GM18511 (cell line): ENCODE measurements around the gene EPHA4.

Source experiments
- ATAC-seq: cut with Tn5 transposase; IDR thresholded peaks from one replicate; pipeline ENCODE4 v1.9.1; 2021; ENCODE audit warnings: mild to moderate bottlenecking, moderate library complexity; ENCODE audit not compliant: unreplicated experiment

EPHA4 gene

DNA sequence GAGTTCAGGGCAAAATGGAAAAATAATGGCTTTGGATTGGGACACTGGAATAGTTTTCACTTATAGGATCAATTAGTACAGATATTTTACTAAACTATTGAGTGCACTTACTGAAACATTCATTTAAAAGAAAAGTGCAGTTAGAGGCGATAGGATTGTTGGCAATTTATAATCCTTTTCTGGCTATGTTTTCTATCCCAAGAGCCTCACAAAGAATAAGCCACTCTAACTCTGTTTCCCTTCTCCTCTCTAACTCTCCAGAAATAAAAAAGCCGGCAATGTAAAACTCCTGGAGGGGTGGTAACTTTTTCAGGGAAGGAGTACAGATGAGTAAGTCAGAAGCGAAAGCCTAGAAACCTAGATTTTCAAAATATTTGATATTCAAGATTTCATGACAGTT lies 91.3 kb downstream of the EPHA4 start:
- ATAC-seq: no peak

DNA sequence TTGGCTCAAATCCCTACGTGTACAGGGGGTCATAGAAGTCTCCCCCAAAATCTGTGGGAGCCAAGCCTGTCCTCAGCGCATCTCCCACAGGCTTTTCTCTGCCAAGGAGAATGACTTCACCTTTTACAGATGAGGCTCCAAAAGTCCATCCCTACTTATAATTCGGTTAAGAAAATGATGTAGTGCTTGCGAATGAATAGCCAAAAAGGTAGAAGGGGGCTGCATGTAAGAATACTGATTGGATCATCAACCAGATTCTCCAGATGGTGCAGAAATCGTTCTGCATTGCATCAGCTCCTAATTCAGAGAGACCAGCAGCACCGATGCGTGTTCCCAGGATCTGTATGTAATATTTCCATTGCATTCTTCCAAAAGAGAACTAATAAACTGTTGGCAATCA lies 91.9 kb downstream of the EPHA4 start:
- no peak for ATAC-seq

- no peak for ATAC-seq
Observed at GRCh38 chr2:221478485-221478863, 93.6 kb downstream of the EPHA4 start.

DNA sequence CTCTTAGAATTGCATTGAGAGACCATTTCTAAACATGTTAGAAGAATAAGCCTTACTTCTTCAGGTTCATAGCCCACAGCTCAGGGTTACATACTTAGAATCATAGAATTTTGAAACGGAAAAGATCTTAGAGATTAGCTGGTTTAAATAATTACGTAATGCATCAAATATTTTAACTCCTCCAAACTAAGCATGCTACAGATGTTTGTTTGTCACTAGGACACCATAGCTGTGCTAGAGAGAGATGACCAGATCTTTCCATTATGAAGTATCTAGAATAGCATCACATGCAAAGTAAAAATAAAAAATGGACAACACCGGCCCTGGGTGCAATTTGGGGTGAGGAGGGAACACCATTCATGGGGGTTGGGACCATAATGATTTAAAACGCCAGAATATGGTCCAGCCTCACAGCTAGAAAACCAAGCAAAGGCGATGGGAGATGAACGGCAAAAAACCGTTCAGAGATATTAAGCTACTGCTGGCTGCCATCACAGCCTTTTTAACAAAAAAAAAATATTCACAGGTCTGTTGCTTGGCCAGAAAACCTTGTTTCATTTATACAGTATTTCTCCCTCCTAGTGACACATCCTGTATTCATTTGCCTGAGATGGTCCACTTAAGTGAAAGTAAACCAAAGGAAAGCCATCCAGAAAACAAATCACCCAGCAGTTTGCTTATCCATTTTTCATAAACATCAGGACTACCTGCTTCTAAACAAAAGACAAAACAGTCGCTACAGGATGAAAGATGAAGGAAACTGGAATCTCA lies 94.2 kb downstream of the EPHA4 start:
- no peak for ATAC-seq

DNA sequence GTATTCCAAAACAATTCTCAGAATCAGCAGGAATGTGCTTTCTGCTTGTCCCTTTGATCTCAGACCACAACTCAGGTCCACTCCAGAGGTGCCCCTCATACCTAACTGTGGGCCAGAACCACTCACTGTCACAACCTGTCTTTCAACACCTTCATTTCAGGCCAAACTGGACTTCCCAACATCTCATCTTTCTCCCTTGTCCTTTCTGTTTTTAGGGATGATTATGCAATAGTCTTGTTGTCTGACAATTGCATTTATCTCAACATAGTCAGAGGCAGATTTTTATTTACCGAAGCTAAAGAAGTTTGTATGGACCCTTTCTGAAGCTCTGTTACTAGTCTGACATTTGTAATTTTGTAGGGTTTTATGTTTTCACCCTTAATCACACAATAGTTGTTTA lies 95.9 kb downstream of the EPHA4 start:
- ATAC-seq: no peak

DNA sequence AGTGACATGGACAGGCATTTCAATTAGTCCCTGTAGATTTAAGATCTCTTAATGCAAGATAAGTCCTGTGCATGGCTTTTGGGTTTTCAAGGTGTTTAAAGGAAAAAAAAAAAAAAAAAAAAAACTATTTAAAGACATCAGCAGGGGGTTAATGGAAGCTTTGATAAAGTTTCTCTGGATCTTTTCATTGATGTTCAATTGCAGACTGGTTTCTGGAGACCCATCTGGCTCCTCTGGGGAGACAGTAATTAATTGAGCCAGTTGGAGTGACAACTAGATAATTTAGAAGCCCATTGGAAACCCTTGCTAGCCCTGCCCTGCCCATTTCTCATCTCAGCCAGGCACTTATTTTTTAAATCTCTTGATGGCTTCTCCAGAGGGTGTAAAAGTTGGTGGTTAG lies 98.7 kb downstream of the EPHA4 start:
- ATAC-seq: no peak

DNA sequence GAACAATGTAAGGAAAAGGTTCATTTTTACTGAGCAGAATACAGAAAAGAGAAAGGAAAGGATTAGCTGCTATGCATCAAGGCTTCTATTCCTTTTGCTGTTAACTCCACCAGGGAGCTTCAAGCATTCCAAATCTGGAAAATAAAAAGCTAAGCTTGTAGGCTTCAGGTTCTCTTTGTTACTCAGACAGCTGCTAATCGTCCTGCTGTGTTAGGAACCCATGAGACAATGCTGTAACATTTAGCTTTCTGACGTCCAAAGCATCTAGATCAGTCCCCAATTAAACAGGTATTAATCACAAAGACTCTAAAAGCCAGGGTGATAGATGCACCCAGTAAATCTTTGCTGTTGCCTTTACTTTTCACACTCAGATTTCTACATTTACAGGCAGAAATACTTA lies 103.8 kb downstream of the EPHA4 start:
- no peak for ATAC-seq

DNA sequence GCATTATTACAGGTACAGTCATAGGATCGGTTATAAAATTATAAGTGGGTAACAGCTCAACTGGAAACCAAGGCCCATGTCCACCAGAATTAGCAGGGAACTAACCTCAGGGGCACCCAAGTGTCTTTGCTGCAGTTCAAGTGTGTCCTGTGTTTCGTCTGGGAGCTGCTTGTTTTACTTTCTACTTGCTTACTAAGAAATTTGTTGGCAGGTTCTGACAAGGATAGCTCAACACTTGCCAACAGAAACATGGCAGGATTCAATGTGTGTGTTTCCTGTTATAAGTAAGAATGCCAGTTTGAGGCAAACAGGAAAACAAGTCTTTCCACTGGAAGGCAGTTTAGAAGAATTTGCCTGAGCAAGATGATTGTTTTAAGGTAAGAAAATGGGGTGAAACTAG lies 104.5 kb downstream of the EPHA4 start:
- no peak for ATAC-seq

GRCh38 chr2:221466744-221467143 lies 105.4 kb downstream of the EPHA4 start:
- no peak for ATAC-seq

DNA sequence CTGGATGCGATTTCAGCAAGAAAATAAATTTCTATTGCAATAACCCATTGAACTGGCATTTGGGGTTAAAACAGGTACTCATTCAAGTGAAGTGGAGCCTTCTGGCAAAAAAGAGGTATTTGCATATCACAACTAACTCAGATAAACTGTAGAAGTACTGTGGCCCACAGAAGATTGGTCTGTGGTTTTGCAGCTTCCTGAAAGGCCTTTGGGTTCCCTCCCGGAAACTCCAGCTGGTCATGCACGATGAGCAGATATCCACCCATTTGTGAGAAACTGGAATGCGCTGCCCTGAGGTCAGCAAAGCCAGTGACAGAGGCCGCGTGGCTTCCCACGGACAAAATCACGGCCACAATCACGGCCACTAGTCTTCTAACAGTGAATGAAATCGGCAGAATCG lies 106.3 kb downstream of the EPHA4 start:
- peak; percentile 85 for ATAC-seq

- ATAC-seq: no peak
Observed at GRCh38 chr2:221464971-221465370, 107.1 kb downstream of the EPHA4 start.

DNA sequence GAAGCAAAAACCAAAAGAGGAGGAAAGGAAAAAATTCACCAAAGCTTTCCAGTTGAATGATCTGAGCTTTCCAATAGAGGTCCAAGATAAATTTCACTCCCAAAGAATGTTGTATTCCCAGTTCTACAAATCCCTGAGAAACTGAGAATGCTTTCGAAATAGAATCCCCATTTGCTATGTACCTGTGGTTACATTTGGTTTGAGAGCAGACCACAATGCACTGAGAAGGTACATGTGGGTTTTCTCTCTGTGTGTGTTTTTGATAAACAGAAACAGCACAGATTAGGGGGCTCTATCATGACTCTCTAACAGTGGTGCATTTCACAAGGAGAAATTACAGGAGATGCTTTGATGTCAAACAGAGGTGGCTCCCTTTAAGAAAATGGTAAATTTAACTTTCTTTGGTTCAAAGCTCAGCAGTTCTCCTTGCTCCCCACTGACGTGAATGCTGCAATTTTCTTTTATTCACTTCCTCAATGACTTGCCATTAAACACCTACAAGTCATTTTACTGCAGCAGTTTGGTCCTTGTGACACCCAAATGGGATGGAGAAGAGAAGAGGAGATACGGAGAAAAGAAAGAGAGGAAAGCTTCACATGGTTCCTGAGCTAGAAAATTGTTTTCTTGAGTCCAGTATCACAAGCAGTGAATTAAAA lies 108.7 kb downstream of the EPHA4 start:
- no peak for ATAC-seq

DNA sequence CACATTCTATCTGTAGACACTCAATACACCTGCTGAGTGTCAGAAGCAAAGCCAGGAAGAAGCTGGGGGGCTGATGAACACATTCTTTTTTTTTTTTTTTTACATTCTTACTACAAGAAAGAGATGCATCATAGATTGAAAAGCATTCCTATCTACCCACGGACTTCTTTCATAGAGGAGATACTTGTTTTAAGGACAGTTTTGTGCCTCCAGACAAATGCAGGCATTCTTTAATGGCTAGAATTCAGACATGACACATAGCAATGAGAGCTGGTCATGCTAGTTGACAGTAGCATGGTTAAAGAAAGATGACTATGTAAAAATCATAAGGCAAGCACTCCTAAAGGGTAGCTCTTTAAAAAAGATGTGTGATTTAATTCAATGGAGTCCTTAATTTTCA lies 110.2 kb downstream of the EPHA4 start:
- no peak for ATAC-seq

- ATAC-seq: no peak
Observed at GRCh38 chr2:221460136-221460535, 112.0 kb downstream of the EPHA4 start.

DNA sequence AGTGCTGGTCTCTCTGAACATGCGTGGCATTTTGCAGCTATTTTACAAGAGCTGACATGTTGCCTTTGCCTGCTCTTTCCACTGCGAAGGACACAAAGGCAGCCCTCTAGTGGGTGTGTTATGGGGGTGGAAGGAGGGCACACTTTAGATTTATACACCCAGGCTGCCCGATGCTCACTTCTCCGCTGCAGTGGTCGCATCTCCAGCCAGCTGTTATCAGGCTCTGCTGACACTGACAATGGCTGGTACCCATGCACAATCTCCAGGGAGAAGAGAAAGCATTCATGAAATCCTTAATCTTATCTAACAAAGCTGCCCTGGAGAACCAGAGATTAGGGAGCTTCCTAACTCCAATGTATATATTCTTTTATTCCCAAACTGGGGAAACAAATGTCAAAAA lies 113.5 kb downstream of the EPHA4 start:
- no peak for ATAC-seq

- no peak for ATAC-seq
Observed at GRCh38 chr2:221455214-221455613, 116.9 kb downstream of the EPHA4 start.

- no peak for ATAC-seq
Observed at GRCh38 chr2:221454459-221455105, 117.5 kb downstream of the EPHA4 start.

GRCh38 chr2:221451862-221452788 lies 120.0 kb downstream of the EPHA4 start:
- no peak for ATAC-seq

DNA sequence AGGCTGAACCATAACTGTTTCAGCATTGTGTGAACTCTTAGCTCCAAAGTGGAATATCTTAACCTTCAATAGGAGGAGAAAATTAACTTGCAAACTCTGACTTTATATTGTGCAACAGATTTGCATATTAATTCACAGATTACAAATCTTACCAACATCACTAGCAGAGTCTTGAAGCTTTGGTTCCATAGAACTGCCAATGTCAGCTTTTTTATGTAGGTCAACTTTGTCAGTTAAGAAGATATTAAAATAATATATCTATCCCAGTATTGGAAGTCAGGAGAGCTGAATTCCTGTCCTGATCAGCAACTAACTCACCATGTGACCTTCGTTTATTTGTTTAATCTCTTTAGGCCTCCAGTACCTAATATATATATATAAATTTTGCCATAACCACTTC lies 121.8 kb downstream of the EPHA4 start:
- no peak for ATAC-seq

- no peak for ATAC-seq
Observed at GRCh38 chr2:221449406-221449805, 122.7 kb downstream of the EPHA4 start.

GRCh38 chr2:221448844-221449390 lies 123.2 kb downstream of the EPHA4 start:
- no peak for ATAC-seq
